NCI-H1417 treated with DMSO at 0.1 percent for 48 hours (cell line): Measurements from ENCODE around the gene FAM171A2.
A peak's percentile ranks its signal among the peaks of the same experiment; 100 is the strongest.
"Not testable (repeated sequence)": the region's sequence is repeated elsewhere in the genome, so short reads cannot be mapped to it uniquely, and the experiment has no call there.

ENCODE experiments used
- DNase-seq: peaks from one replicate; lab custom pipeline; 2025; lab: John Stamatoyannopoulos, UW

FAM171A2 gene

DNA sequence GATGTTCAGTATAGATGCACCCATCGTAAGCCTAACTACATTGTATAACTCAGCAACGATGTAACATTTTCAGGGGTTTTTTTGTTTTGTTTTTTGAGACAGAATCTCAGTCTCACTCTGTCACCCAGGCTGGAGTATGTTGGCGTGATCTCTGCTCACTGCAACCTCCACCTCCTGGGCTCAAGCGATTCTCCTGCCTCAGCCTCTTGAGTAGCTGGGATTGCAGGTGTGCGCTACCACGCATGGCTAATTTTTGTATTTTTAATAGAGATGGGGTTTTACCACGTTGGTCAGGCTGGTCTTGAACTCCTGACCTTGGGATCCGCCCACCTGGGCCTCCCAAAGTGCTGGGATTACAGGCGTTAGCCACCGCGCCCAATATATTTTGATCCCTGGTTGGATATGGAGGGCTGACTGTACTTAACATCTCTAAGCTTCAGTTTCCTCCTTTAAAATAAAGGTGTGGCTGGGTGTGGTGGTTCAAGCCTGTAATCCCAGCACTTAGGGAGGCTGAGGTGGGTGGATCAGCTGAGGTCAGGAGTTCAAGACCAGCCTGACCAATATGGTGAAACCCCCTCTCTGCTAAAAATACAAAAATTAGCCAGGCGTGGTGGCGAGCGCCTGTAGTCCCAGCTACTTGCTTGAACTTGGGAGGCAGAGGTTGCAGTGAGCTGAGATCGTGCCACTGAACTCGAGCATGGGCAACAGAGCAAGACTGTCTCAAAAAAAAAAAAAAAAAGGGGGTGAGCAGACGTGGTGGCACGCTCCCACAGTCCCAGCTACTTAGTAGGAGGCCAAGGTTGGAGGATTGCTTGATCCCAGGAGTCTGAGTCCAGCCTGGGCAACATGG lies 16.2 kb downstream of the FAM171A2 start:
- not testable (repeated sequence) for DNase-seq

- DNase-seq = no peak
Observed at GRCh38 chr17:44346064-44346844, 17.4 kb downstream of the FAM171A2 start.

DNA sequence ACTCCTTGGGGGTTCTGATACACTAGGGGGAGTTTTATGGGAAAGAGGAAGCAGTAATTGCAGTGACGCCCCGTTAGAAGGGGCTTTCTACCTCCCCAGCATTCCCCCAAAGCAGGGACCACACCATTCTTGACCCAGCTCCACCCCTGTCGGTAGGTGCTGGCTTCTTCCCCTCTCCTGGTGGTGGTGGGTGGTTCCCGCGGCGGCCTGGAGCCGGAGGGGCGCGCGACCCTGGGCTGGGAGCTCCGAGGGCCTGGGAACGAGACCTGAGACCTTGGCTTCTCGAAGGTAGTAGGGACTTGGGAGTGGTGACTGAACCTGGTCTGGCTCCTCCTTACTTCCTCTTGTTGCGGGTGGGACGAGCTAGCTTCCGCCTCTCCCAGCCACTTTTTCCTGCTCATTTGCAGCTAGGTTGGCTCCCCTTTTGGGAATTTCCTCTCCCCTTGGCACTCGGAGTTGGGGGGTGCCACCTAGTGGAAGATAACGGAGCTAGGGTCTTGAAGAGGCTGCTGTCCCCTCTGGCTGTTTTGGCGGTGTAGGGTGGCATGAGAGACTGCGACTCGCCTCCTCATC lies 18.1 kb downstream of the FAM171A2 start:
- no peak for DNase-seq

DNA sequence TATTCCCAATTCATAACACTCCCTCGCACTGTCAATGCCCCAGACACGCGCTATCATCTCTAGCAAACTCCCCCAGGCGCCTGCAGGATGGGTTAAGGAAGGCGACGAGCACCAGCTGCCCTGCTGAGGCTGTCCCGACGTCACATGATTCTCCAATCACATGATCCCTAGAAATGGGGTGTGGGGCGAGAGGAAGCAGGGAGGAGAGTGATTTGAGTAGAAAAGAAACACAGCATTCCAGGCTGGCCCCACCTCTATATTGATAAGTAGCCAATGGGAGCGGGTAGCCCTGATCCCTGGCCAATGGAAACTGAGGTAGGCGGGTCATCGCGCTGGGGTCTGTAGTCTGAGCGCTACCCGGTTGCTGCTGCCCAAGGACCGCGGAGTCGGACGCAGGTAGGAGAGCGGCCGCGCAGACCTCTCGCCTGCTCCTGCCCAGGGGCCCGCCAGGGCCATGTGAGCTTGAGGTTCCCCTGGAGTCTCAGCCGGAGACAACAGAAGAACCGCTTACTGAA lies 18.7 kb downstream of the FAM171A2 start, which contains the start of gene GRN:
GRN (plus strand) TSS at position 364 of the 515 bp plus-strand sequence. CDS start 3,863 bp downstream, outside the sequence.
- DNase-seq = peak; percentile 97

DNA sequence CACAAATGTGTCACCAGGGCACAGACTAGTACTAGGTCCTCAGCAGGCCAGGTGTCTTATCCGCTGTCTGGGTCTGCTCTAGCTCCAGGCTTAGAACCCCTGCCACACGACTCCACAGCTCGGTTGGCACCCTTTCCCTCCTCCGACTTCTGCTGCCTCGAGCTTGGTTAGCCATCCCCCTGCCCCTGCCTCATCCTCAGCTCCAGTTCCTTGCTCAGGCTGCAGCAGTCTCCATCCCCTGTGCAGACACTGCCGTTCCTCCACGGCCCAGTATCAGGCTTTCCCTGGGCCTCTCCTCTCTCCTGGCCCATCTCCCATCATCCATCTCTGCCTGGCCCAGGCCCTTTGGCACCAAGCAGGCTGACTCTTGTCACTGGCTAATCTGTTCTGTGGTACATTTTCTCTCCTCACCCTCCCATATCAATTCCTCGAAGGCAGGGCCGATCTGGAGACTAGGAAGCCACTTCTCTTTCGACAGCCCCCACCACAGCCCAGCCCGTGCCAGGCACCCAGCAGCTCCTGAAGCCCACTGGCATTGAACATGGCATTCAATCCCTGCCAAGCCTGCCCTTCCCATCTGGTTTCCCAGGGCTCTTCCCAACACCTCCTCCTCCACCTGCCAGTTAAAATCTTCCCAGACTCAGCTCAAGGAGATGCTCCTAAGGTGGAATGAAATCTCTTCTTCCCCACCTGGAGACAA lies 20.0 kb downstream of the FAM171A2 start:
- DNase-seq = no peak

GRCh38 chr17:44340553-44340952 lies 23.1 kb downstream of the FAM171A2 start:
- not testable (repeated sequence) for DNase-seq

- DNase-seq = no peak
Observed at GRCh38 chr17:44338702-44339101, 25.0 kb downstream of the FAM171A2 start.

- no peak for DNase-seq
Observed at GRCh38 chr17:44335968-44336367, 27.7 kb downstream of the FAM171A2 start.

GRCh38 chr17:44335564-44335963 lies 28.1 kb downstream of the FAM171A2 start:
- DNase-seq = no peak

- DNase-seq = no peak
Observed at GRCh38 chr17:44334727-44335126, 28.9 kb downstream of the FAM171A2 start.

- DNase-seq = no peak
Observed at GRCh38 chr17:44334315-44334714, 29.3 kb downstream of the FAM171A2 start.

GRCh38 chr17:44333371-44333770 lies 30.3 kb downstream of the FAM171A2 start:
- no peak for DNase-seq

DNA sequence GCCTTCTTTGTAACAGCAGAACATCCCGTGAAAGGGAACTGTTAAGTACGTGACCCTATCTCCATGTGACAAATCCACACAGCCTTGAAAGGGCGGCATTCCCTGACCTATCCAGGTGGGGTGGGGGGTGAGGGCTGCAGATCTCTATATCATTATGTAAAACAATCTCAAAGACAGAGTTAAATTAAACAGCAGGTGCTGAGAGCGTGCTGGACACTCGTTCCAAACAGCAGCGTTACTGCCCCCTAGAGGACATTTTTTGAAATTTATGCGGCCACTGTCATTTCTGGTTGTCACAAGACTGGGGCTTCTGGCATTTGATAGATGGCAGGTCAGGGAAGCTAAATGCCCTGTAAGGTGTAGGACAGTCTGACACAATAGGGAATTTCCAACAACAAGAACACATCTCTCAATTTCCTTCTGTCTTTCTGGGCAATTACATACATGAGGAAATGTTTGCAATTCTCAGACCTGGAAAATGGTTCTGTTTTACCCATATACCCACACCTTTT lies 32.3 kb downstream of the FAM171A2 start:
- peak; percentile 21 for DNase-seq

DNA sequence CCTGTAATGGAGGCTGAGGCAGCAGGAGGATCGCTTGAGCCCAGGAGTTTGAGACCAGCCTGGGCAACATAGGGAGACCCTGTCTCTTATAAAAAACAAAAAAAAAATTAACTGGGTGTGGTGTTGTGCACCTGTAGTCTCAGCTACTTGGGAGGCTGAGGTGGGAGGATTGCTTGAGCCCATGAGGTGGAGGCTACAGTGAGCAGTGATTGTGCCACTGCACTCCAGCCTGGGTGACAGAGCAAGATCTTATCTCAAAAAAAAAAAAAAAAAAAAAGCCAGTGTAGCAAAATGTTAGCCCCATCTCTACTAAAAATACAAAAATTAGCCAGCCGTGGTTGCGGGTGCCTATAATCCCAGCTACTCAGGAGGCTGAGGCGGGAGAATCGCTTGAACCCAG lies 33.4 kb downstream of the FAM171A2 start:
- not testable (repeated sequence) for DNase-seq

DNA sequence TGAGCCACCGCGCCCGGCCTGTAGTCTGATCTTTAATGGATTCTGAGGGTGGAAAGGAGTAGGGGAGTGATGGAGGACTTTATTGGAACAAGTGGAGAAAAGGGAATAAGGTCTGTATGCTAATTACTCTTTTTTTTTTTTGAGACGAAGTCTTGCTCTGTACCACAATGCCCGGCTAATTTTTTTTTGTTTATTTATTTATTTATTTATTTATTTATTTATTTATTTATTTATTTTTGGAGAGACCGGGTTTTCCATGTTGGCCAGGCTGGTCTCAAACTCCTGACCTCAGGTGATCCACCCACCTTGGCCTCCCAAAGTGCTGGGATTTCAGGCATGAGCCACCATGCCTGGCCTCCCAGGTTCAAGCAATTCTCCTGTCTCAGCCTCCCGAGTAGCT lies 34.1 kb downstream of the FAM171A2 start:
- DNase-seq = not testable (repeated sequence)

DNA sequence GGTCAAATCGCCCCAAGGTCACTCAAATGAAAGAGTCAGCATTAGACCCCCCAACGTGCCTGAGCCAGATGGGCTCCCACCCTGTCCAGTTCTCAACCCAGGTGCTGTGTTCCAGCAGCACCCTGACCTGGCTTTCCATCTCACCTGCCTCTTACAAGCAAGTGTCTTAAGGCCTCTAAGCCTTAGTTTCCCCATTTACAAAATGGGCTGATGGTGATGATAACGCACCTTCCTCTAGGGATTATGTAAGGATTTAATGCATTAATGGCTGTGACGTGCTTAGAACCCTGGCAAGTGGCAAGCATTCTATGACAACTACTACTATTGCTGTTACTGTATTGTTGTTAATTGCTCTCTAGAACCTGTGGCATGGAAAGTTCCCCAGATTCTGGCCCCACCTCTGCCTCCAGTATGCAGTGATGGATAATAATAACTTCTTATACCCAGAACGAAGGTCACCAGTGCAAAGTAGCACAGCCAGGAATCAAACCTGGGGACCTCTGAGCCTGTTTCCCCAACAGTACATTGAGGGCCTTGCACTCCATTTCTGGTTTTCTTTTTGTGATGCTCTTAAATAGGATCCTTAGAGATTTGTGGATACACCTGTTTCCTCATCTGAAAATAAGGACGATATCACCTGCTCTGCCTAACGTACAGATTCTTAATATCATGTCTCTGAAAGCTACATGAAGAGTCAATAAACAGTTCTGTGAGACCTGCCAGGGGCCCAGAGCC lies 35.8 kb downstream of the FAM171A2 start:
- no peak for DNase-seq

GRCh38 chr17:44326861-44327444 lies 36.7 kb downstream of the FAM171A2 start:
- peak; percentile 76 for DNase-seq

DNA sequence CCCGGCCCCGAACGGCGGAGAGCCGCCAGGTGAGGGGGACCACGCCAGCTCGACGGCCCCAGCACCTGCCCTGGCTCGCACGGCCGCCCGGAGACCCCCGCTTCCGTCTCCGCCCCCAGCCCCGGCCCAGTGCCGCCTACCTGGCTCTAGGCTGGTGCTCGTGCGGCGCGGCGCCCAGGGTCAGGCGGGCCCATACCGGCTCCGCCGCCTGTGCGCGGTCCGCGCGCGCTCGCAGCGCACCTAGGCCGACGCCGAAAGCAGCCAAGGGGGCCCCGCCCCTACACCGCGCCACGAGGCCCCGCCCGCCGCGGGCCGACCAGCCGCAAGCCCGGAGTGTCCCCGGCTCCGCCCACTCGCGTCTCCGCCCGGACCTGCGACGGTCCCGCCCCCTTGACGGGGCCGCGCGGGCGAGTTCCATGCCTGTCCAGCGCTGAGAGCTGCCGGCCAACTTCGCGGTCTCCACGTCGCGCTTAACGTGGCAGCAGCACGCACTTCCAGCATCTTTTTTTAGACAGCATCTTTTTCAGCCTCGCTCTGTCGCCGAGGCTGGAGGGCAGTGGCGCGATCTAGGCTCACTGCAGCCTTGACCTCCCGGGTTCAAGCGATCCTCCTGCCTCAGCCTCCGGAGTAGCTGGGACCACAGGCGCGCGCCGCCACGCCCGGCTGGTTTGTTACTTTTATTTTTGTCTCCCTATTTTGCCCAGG lies 38.9 kb downstream of the FAM171A2 start, which contains the start of gene SLC25A39:
SLC25A39 (minus strand) TSS at position 253 of the 705 bp plus-strand sequence. CDS start 1,261 bp downstream, outside the sequence.
- DNase-seq = peak; percentile 18

DNA sequence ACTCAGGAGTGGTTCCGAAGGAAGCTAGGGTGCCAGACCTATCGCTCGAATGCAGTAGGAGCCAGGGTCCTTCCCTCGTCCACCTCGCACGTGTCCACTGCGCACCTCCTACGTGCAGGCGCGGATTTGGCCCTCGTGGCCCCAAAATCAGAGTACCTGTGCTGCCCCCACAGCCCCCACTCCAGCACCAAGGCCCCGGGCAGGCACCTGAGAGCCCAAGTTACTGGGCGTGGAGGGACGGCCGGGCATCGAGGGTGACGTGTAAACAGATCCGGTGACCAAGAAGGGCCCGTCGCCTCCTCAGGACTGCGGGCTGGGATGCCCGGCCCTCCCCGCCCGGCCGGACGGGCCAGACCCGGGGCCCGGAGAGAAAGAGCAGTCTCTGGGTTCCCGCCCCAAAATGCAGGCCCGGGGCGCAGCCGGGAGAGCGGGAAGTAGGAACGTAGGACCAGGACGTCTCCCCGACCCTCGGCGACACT lies 39.5 kb downstream of the FAM171A2 start:
- no peak for DNase-seq
